HEK293 (cell line): Measurements from ENCODE around the gene JAK3.

Source experiments
- CTCF ChIP-seq: fragments of 450-650 bp; formaldehyde crosslinking; IDR thresholded peaks from 2 replicates; pipeline ENCODE4 v1.5.1; 2016; ENCODE audit warnings: missing biosample characterization, missing genetic modification characterization
- GLIS2 ChIP-seq: fragments of 450-650 bp; formaldehyde crosslinking; IDR thresholded peaks from 2 replicates; pipeline ENCODE4 v1.5.1; 2016; ENCODE audit warnings: missing biosample characterization, missing genetic modification characterization
- KLF16 ChIP-seq: fragments of 450-650 bp; formaldehyde crosslinking; IDR thresholded peaks from 2 replicates; pipeline ENCODE4 v1.5.1; 2017; ENCODE audit warnings: missing biosample characterization, missing genetic modification characterization
- KLF7 ChIP-seq: fragments of 450-650 bp; formaldehyde crosslinking; IDR thresholded peaks from 2 replicates; pipeline ENCODE4 v1.5.1; 2016; ENCODE audit warnings: missing biosample characterization, missing genetic modification characterization, borderline replicate concordance
- KLF8 ChIP-seq: fragments of 450-650 bp; formaldehyde crosslinking; IDR thresholded peaks from 2 replicates; pipeline ENCODE4 v1.5.1; 2016; ENCODE audit warnings: missing biosample characterization, missing genetic modification characterization
- MZF1 ChIP-seq: fragments of 450-650 bp; formaldehyde crosslinking; IDR thresholded peaks from 2 replicates; pipeline ENCODE4 v1.5.1; 2017; ENCODE audit warnings: missing biosample characterization, missing genetic modification characterization, borderline replicate concordance
- PRDM4 ChIP-seq: fragments of 450-650 bp; formaldehyde crosslinking; IDR thresholded peaks from 2 replicates; pipeline ENCODE4 v1.5.1; 2017; ENCODE audit warnings: missing biosample characterization, missing genetic modification characterization
- SP7 ChIP-seq: fragments of 450-650 bp; formaldehyde crosslinking; IDR thresholded peaks from 2 replicates; pipeline ENCODE4 v1.5.1; 2016; ENCODE audit warnings: missing biosample characterization, missing genetic modification characterization
- ZBTB17 ChIP-seq: fragments of 450-650 bp; formaldehyde crosslinking; IDR thresholded peaks from 2 replicates; pipeline ENCODE4 v1.5.1; 2016; ENCODE audit warnings: missing biosample characterization, missing genetic modification characterization
- ZBTB48 ChIP-seq: fragments of 450-650 bp; formaldehyde crosslinking; IDR thresholded peaks from 2 replicates; pipeline ENCODE4 v1.5.1; 2016; ENCODE audit warnings: missing biosample characterization, missing genetic modification characterization
- ZFHX2 ChIP-seq: fragments of 450-650 bp; formaldehyde crosslinking; conservative IDR thresholded peaks from 2 replicates; pipeline ENCODE4 v1.5.1; 2016; ENCODE audit warnings: missing biosample characterization, missing genetic modification characterization
- ZFP69B ChIP-seq: fragments of 450-650 bp; formaldehyde crosslinking; IDR thresholded peaks from 2 replicates; pipeline ENCODE4 v1.5.1; 2016; ENCODE audit warnings: missing biosample characterization, missing genetic modification characterization
- ZNF132 ChIP-seq: fragments of 450-650 bp; formaldehyde crosslinking; IDR thresholded peaks from 2 replicates; pipeline ENCODE4 v1.5.1; 2017; ENCODE audit warnings: missing biosample characterization, missing genetic modification characterization, borderline replicate concordance
- ZNF138 ChIP-seq: fragments of 450-650 bp; formaldehyde crosslinking; IDR thresholded peaks from 2 replicates; pipeline ENCODE4 v1.5.1; 2016; ENCODE audit warnings: missing biosample characterization, missing genetic modification characterization, borderline replicate concordance
- ZNF211 ChIP-seq: fragments of 450-650 bp; formaldehyde crosslinking; IDR thresholded peaks from 2 replicates; pipeline ENCODE4 v1.5.1; 2016; ENCODE audit warnings: low read depth, missing biosample characterization, missing genetic modification characterization
- ZNF248 ChIP-seq: fragments of 450-650 bp; formaldehyde crosslinking; IDR thresholded peaks from 2 replicates; pipeline ENCODE4 v1.5.1; 2017; ENCODE audit warnings: missing biosample characterization, missing genetic modification characterization
- ZNF398 ChIP-seq: fragments of 450-650 bp; formaldehyde crosslinking; IDR thresholded peaks from 2 replicates; pipeline ENCODE4 v1.5.1; 2017; ENCODE audit warnings: missing biosample characterization, missing genetic modification characterization
- ZNF623 ChIP-seq: fragments of 450-650 bp; formaldehyde crosslinking; IDR thresholded peaks from 2 replicates; pipeline ENCODE4 v1.5.1; 2016; ENCODE audit warnings: missing biosample characterization, missing genetic modification characterization
- TF ChIP-seq, protein P1 (sequence below): fragments of 450-650 bp; formaldehyde crosslinking; IDR thresholded peaks from 2 replicates; pipeline ENCODE4 v1.5.1; 2016; ENCODE audit warnings: missing biosample characterization, missing genetic modification characterization
- TF ChIP-seq, protein P2 (sequence below): fragments of 450-650 bp; formaldehyde crosslinking; IDR thresholded peaks from 2 replicates; pipeline ENCODE4 v1.5.1; 2017; ENCODE audit warnings: missing biosample characterization, missing genetic modification characterization
- TF ChIP-seq, protein P3 (sequence below): fragments of 450-650 bp; formaldehyde crosslinking; conservative IDR thresholded peaks from 2 replicates; pipeline ENCODE4 v1.5.1; 2016; ENCODE audit warnings: low read depth, missing biosample characterization, missing genetic modification characterization
- TF ChIP-seq, protein P4 (sequence below): fragments of 450-650 bp; IDR thresholded peaks from 2 replicates; pipeline ENCODE4 v1.5.1; 2018; ENCODE audit warnings: missing biosample characterization, missing genetic modification characterization

JAK3 gene

DNA sequence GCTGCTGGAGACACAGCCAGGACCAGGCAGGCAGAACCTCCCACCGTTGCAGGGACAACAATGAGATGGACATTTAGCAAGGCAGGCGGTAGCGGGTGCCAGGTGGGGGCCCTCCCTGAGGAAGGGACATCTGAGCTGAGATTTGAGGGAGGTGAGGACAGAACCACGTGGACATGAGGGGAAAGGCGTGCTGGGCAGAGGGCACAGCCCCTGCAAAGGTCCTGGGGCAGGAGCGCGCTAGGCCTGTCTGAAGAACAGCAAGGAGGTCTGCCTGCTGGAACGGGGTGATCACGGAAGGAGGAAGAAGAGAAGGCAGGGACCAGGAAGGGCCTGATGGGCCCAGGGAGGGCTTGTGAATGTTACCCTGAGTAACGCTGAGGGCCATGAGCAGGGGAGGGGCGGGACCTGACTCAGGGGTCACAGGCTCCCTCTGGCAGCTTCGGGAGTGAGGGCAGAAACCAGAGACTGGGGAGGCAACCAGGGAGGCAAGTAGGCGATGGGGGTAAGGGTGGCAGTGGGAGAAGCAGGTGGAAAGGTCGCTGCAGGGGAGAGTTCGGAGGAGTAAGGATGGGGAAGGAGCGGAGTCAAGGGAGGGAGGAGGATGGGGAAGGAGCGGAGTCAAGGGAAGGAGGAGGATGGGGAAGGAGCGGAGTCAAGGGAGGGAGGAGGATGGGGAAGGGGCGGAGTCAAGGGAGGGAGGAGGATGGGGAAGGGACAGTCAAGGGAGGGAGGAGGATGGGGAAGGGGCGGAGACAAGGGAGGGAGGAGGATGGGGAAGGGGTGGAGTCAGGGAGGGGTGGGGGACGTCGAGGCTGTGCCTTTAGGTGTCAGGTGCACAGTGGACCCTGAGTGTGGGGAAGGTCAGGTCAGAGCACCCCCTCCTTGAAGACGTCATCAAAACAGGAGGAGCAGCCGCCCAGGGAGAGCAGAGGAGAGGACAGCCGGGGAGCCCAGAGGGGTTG is 68.5 kb downstream of the JAK3 start (continued):
- TF ChIP-seq CTCF (tag by site-specific recombination) (no peak), ZNF398 (peak; percentile 93), ZNF248 (no peak), ZBTB48 (tag by site-specific recombination) (peak; percentile 71), ZNF138 (tag by site-specific recombination) (no peak), PRDM4 (tag by site-specific recombination) (no peak), ZNF211 (tag by site-specific recombination) (no peak), MZF1 (tag by site-specific recombination) (no peak), ZBTB17 (tag by site-specific recombination) (peak; percentile 78), SP7 (tag by site-specific recombination) (peak; percentile 65), ZNF623 (tag by site-specific recombination) (peak; percentile 98), ZFP69B (tag by site-specific recombination) (peak; percentile 74), KLF16 (tag by site-specific recombination) (no peak), ZFHX2 (peak; percentile 85), KLF7 (0 out of 2 replicates have a peak, but pooled peaks have one; percentile 12), KLF8 (tag by site-specific recombination) (peak; percentile 71; the same call in 1 of the 2 replicates), GLIS2 (peak; percentile 16; the same call in 1 of the 2 replicates), ZNF132 (tag by site-specific recombination) (no peak)
- TF ChIP-seq, protein P1, sequence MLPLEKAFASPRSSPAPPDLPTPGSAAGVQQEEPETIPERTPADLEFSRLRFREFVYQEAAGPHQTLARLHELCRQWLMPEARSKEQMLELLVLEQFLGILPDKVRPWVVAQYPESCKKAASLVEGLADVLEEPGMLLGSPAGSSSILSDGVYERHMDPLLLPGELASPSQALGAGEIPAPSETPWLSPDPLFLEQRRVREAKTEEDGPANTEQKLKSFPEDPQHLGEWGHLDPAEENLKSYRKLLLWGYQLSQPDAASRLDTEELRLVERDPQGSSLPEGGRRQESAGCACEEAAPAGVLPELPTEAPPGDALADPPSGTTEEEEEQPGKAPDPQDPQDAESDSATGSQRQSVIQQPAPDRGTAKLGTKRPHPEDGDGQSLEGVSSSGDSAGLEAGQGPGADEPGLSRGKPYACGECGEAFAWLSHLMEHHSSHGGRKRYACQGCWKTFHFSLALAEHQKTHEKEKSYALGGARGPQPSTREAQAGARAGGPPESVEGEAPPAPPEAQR (tag by site-specific recombination) = no peak
- TF ChIP-seq, protein P2, sequence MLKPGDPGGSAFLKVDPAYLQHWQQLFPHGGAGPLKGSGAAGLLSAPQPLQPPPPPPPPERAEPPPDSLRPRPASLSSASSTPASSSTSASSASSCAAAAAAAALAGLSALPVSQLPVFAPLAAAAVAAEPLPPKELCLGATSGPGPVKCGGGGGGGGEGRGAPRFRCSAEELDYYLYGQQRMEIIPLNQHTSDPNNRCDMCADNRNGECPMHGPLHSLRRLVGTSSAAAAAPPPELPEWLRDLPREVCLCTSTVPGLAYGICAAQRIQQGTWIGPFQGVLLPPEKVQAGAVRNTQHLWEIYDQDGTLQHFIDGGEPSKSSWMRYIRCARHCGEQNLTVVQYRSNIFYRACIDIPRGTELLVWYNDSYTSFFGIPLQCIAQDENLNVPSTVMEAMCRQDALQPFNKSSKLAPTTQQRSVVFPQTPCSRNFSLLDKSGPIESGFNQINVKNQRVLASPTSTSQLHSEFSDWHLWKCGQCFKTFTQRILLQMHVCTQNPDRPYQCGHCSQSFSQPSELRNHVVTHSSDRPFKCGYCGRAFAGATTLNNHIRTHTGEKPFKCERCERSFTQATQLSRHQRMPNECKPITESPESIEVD (tag by site-specific recombination) = no peak
- TF ChIP-seq, protein P3, sequence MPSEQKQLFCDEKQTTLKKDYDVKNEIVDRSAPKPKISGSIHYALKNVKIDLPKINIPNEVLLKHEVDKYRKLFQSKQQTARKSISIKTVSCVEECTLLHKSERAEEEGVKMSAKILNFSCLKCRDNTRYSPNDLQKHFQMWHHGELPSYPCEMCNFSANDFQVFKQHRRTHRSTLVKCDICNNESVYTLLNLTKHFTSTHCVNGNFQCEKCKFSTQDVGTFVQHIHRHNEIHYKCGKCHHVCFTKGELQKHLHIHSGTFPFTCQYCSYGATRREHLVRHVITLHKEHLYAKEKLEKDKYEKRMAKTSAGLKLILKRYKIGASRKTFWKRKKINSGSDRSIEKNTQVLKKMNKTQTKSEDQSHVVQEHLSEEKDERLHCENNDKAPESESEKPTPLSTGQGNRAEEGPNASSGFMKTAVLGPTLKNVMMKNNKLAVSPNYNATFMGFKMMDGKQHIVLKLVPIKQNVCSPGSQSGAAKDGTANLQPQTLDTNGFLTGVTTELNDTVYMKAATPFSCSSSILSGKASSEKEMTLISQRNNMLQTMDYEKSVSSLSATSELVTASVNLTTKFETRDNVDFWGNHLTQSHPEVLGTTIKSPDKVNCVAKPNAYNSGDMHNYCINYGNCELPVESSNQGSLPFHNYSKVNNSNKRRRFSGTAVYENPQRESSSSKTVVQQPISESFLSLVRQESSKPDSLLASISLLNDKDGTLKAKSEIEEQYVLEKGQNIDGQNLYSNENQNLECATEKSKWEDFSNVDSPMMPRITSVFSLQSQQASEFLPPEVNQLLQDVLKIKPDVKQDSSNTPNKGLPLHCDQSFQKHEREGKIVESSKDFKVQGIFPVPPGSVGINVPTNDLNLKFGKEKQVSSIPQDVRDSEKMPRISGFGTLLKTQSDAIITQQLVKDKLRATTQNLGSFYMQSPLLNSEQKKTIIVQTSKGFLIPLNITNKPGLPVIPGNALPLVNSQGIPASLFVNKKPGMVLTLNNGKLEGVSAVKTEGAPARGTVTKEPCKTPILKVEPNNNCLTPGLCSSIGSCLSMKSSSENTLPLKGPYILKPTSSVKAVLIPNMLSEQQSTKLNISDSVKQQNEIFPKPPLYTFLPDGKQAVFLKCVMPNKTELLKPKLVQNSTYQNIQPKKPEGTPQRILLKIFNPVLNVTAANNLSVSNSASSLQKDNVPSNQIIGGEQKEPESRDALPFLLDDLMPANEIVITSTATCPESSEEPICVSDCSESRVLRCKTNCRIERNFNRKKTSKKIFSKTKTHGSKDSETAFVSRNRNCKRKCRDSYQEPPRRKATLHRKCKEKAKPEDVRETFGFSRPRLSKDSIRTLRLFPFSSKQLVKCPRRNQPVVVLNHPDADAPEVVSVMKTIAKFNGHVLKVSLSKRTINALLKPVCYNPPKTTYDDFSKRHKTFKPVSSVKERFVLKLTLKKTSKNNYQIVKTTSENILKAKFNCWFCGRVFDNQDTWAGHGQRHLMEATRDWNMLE (tag by site-specific recombination) = no peak
- TF ChIP-seq, protein P4, sequence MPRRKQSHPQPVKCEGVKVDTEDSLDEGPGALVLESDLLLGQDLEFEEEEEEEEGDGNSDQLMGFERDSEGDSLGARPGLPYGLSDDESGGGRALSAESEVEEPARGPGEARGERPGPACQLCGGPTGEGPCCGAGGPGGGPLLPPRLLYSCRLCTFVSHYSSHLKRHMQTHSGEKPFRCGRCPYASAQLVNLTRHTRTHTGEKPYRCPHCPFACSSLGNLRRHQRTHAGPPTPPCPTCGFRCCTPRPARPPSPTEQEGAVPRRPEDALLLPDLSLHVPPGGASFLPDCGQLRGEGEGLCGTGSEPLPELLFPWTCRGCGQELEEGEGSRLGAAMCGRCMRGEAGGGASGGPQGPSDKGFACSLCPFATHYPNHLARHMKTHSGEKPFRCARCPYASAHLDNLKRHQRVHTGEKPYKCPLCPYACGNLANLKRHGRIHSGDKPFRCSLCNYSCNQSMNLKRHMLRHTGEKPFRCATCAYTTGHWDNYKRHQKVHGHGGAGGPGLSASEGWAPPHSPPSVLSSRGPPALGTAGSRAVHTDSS = no peak
